Neuronal stem cell (in vitro differentiated cells): ENCODE measurements around the gene SNX30.

ENCODE experiments used
- DNase-seq: peaks from one replicate; pipeline ENCODE4 v3.0.0-alpha.2; 2013; ENCODE audit warnings: low spot score
- H2AFZ ChIP-seq: one replicate; pipeline ENCODE4 v1.6.1; 2013; ENCODE audit warnings: mild to moderate bottlenecking, low read length, inconsistent platforms
- H2AK5ac ChIP-seq: 2 replicates; pipeline ENCODE4 v1.6.1; 2013; ENCODE audit warnings: low read depth, mild to moderate bottlenecking, inconsistent platforms, low read length, moderate library complexity, mixed read lengths
- H2BK120ac ChIP-seq: 2 replicates; pipeline ENCODE4 v1.6.1; 2013; ENCODE audit warnings: low read depth, mild to moderate bottlenecking, inconsistent platforms, low read length, moderate library complexity, mixed read lengths
- H2BK12ac ChIP-seq: one replicate; pipeline ENCODE4 v1.6.1; 2013; ENCODE audit warnings: low read length, inconsistent platforms
- H2BK15ac ChIP-seq: 2 replicates; pipeline ENCODE4 v1.6.1; 2013; ENCODE audit warnings: mild to moderate bottlenecking, low read length, inconsistent platforms, mixed read lengths
- H2BK5ac ChIP-seq: one replicate; pipeline ENCODE4 v1.6.1; 2013; ENCODE audit warnings: inconsistent platforms, mild to moderate bottlenecking, low read length, moderate library complexity
- H3K14ac ChIP-seq: one replicate; pipeline ENCODE4 v1.6.1; 2013; ENCODE audit warnings: low read length, inconsistent platforms
- H3K18ac ChIP-seq: 2 replicates; pipeline ENCODE4 v1.6.1; 2013; ENCODE audit warnings: low read length, inconsistent platforms
- H3K23ac ChIP-seq: 2 replicates; pipeline ENCODE4 v1.6.1; 2013; ENCODE audit warnings: low read depth, mild to moderate bottlenecking, mixed read lengths, low read length, inconsistent platforms; ENCODE audit not compliant: poor library complexity
- H3K27ac ChIP-seq: replicated peaks from 3 replicates; pipeline ENCODE4 v1.5.1; 2013; ENCODE audit warnings: low read length, inconsistent platforms
- H3K27me3 ChIP-seq, 3 experiments: 2 replicates each; pipeline ENCODE4 v1.6.1; 2013; ENCODE audit warnings: low read length in 3 of 3, mild to moderate bottlenecking in 2 of 3, inconsistent platforms in 1 of 3, low read depth in 1 of 3, mixed read lengths in 1 of 3, moderate library complexity in 1 of 3; ENCODE audit not compliant: control insufficient read depth in 3 of 3, insufficient read depth in 3 of 3
- H3K36me3 ChIP-seq, 2 donors: replicated peaks in 1 of 2; 2 replicates each; pipeline ENCODE4 v1.6.1; 2013; ENCODE audit warnings: low read length in 2 of 2; ENCODE audit not compliant: control insufficient read depth in 2 of 2, insufficient read depth in 2 of 2
- H3K4ac ChIP-seq: 2 replicates; pipeline ENCODE4 v1.6.1; 2013; ENCODE audit warnings: inconsistent platforms, mild to moderate bottlenecking, low read length, moderate library complexity
- H3K4me1 ChIP-seq, 2 donors: 1 replicate in 1 of 2; 2 replicates in 1 of 2; pipeline ENCODE4 v1.6.1; 2013; ENCODE audit warnings: low read length in 2 of 2, low read depth in 1 of 2; ENCODE audit not compliant: control insufficient read depth in 2 of 2, insufficient read depth in 1 of 2
- H3K4me2 ChIP-seq: one replicate; pipeline ENCODE4 v1.6.1; 2013; ENCODE audit warnings: mild to moderate bottlenecking, low read length, inconsistent platforms; ENCODE audit not compliant: insufficient read depth, poor library complexity, severe bottlenecking
- H3K4me3 ChIP-seq, 2 donors: 2 replicates each; pipeline ENCODE4 v1.5.1; 2013; ENCODE audit warnings: low read length in 2 of 2, mild to moderate bottlenecking in 2 of 2, inconsistent platforms in 1 of 2, moderate library complexity in 1 of 2
- H3K79me1 ChIP-seq: one replicate; pipeline ENCODE4 v1.6.1; 2013; ENCODE audit warnings: low read depth, mild to moderate bottlenecking, inconsistent platforms, low read length, moderate library complexity
- H3K9ac ChIP-seq: one replicate; pipeline ENCODE4 v1.6.1; 2013; ENCODE audit warnings: mild to moderate bottlenecking, low read depth, low read length, inconsistent platforms; ENCODE audit not compliant: poor library complexity
- H3K9me3 ChIP-seq, 2 donors: replicated peaks in 1 of 2; 2 replicates each; pipeline versions ENCODE3 to v1.6.1; 2013; ENCODE audit warnings: low read length in 2 of 2, mild to moderate bottlenecking in 2 of 2, inconsistent platforms in 1 of 2, low read depth in 1 of 2, mixed read lengths in 1 of 2, moderate library complexity in 1 of 2; ENCODE audit not compliant: control insufficient read depth in 2 of 2, insufficient read depth in 1 of 2
- H4K8ac ChIP-seq: one replicate; pipeline ENCODE4 v1.6.1; 2013; ENCODE audit warnings: low read depth, mild to moderate bottlenecking, inconsistent platforms, low read length, moderate library complexity
- H4K91ac ChIP-seq: one replicate; pipeline ENCODE4 v1.6.1; 2013; ENCODE audit warnings: low read length, low read depth, mild to moderate bottlenecking, inconsistent platforms; ENCODE audit not compliant: poor library complexity
- WGBS, 2 donors: extraction: QIAGEN DNeasy Blood & Tissue Kit; methylation state at CpG; one replicate each; pipeline ENCODE4 v1.1.7; 2013; ENCODE audit warnings: missing lambda C conversion rate in 2 of 2, mixed read lengths in 1 of 2; ENCODE audit not compliant: insufficient read length in 2 of 2, insufficient replicate concordance in 1 of 2; ENCODE audit errors: extremely low coverage in 2 of 2; 5-methylcytosine and 5-hydroxymethylcytosine counted together

Gene SNX30

DNA sequence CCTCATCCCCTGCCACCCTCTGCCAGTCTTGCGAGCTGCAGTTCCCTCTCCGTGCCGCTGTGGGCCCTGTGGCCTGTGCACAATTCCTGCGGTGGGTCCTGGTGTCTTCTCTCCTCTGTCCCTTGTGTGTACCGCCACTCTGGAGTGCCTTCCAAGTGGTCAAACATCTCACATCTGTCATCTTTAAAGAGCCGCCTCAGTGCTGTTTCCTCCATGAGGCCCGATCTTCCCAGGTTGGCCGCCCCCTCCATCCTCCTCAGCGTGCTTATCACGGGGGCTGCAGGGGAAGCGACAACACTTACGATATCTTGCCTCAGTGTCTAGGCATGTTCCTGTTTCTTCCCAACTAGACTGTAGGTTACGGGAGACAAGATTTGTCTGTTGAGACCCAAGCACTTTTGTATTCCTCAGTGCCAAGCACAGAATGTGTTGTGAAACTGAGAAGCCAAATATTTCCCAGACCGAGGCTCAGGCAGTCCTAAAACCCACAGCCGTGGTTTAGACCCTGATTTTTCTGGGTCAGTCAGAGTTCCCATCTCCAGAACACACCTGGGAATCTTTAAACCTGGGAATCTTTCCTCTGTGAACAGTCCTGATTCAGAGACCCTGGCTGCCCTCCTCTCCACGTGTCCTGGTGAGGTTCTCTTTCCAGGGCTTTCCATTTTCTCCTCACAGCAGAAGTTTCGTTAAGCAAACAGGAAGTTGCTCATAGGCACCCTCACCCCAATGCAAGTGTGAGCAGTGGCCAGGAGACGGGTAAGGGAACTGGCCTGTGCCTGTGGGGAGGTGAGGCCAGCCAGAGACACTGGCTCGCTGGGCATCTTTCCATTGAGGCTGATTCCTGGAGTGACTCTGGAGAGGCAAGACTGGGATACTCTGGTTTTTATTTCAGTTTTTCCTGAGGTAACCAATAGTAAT is 111.3 kb downstream of the SNX30 start:
- H3K4ac ChIP-seq: no peak overlapping the region
- no peak overlapping the region for H3K9ac ChIP-seq
- no CpG with 5 or more reads among the region's 19 CpGs for WGBS, 2 donors
- H3K14ac ChIP-seq: no peak overlapping the region
- H3K4me2 ChIP-seq: no peak overlapping the region
- no peak overlapping the region for H2BK12ac ChIP-seq
- H4K91ac ChIP-seq: no peak overlapping the region
- H4K8ac ChIP-seq: no peak overlapping the region
- no peak for DNase-seq
- H3K18ac ChIP-seq: peak overlapping the region; percentile 20
- H2AK5ac ChIP-seq: no peak overlapping the region
- no peak overlapping the region for H2BK120ac ChIP-seq
- H3K79me1 ChIP-seq: no peaks in the 10 kb centered on the region
- H3K4me3 ChIP-seq: no peak overlapping the region
- H2AFZ ChIP-seq: no peak overlapping the region
- no peaks in the 10 kb centered on the region for H3K4me1 ChIP-seq
- H3K23ac ChIP-seq: no peak overlapping the region
- H3K9me3 ChIP-seq: no peaks in the 10 kb centered on the region
- peaks cover 0 to 19% of the 10 kb centered on the region in 2 donors for H3K36me3 ChIP-seq
- H3K27ac ChIP-seq: no peak overlapping the region
- no peak overlapping the region for H2BK5ac ChIP-seq
- no peak overlapping the region for H2BK15ac ChIP-seq
- no peaks in the 10 kb centered on the region for H3K27me3 ChIP-seq

DNA sequence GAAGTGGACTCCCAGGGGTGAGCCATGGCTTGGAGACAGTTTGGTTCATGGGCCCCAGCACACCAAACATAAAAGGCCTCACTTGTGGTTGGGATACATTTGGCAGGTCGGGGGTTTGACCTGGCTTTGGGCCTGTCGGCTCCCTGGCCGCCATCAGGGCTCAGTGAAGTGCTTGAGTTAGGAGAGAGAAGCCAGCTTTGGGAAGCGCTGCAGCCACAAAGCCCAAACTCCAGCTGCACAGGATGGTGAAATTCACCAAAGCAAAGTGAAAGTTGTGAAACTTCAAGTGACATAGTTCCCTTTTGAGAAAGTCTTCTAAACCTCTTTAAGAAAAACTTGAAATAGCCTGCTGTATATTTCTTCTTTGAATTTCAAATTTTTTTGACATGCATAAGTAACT is 112.7 kb downstream of the SNX30 start:
- Histone ChIP-seq H3K36me3 (peaks cover 0 to 22% of the 10 kb centered on the region in 2 donors), H3K9ac (no peak overlapping the region), H2BK12ac (no peak overlapping the region), H2AFZ (no peak overlapping the region), H3K4me1 (no peaks in the 10 kb centered on the region), H2BK120ac (no peak overlapping the region), H2BK15ac (no peak overlapping the region), H4K91ac (no peak overlapping the region), H4K8ac (no peak overlapping the region), H3K23ac (no peak overlapping the region), H3K18ac (no peak overlapping the region), H3K79me1 (no peaks in the 10 kb centered on the region), H2BK5ac (no peak overlapping the region), H3K4me3 (no peak overlapping the region), H2AK5ac (no peak overlapping the region), H3K4me2 (no peak overlapping the region), H3K4ac (no peak overlapping the region), H3K9me3 (no peaks in the 10 kb centered on the region), H3K27me3 (no peaks in the 10 kb centered on the region), H3K27ac (no peak overlapping the region), H3K14ac (no peak overlapping the region)
- no peak for DNase-seq
- WGBS, 2 donors: no CpG with 5 or more reads among the region's 4 CpGs

DNA sequence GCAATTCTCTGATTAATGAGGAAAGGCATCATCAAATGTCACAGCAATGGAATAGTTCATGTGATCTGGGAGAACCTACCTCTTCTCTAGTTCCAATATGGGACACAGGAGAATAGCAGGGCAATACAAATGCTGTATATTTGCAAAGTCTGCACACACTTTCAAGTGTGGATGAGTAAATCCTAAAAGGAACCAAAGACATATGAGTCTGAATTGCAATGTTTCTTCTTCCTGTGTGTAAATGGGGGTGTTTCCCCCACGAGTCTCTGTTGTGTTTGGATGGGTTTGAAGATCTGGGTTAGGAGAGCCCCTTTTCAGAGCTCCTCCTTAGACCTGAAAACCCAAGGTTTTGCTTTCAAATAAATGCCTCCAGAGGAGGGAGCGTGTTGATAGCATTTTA is 113.2 kb downstream of the SNX30 start:
- no peak overlapping the region for H3K4ac ChIP-seq

DNA sequence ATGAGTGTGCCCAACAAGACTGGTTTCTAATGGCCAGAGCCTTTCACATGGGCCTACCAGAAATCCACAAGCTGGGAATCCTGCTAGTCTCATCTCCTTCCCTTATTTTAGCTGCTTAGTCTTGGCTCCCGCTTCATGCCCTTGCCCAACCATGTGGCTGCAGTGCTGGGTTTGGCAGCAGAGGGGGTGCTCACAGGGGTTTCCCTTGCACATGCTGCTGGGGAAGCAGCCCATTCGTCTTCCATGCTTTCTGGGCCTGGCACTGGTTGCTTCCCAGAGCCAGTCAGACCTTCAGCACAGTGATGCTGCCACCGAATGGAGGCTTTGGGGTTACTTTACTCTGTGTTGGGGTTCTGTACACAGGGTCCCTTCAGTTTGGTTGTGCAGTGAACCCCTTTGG is 113.8 kb downstream of the SNX30 start:
- no peak overlapping the region for H3K4me2 ChIP-seq
- no peak for DNase-seq

More for the DNA sequence above, 113.2 kb downstream of the SNX30 start:
- H3K14ac ChIP-seq: no peak overlapping the region
- no CpG with 5 or more reads among the region's 2 CpGs for WGBS, 2 donors
- H3K27me3 ChIP-seq: no peaks in the 10 kb centered on the region
- no peak overlapping the region for H2AK5ac ChIP-seq
- no peak overlapping the region for H4K8ac ChIP-seq
- no peak overlapping the region for H4K91ac ChIP-seq
- H2BK12ac ChIP-seq: no peak overlapping the region
- no peak overlapping the region for H2BK120ac ChIP-seq
- DNase-seq: no peak
- H3K36me3 ChIP-seq: peaks cover 0 to 22% of the 10 kb centered on the region in 2 donors
- no peak overlapping the region for H2BK15ac ChIP-seq
- H3K27ac ChIP-seq: no peak overlapping the region
- H3K79me1 ChIP-seq: no peaks in the 10 kb centered on the region
- no peak overlapping the region for H3K9ac ChIP-seq
- peaks cover 2% of the 10 kb centered on the region in 2 donors for H3K4me1 ChIP-seq
- no peak overlapping the region for H3K4me2 ChIP-seq
- no peak overlapping the region for H3K4me3 ChIP-seq
- no peak overlapping the region for H2BK5ac ChIP-seq
- no peak overlapping the region for H2AFZ ChIP-seq
- no peak overlapping the region for H3K23ac ChIP-seq
- H3K9me3 ChIP-seq: no peaks in the 10 kb centered on the region
- H3K18ac ChIP-seq: no peak overlapping the region

More for the DNA sequence above, 113.8 kb downstream of the SNX30 start:
- WGBS, 2 donors: no CpG with 5 or more reads among the region's 3 CpGs
- Histone ChIP-seq H3K4me1 (peaks cover 6 to 9% of the 10 kb centered on the region in 2 donors), H4K91ac (no peak overlapping the region), H2BK120ac (no peak overlapping the region), H3K27ac (no peak overlapping the region), H3K79me1 (no peaks in the 10 kb centered on the region), H3K14ac (no peak overlapping the region), H2BK15ac (no peak overlapping the region), H3K27me3 (no peaks in the 10 kb centered on the region), H3K23ac (no peak overlapping the region), H2AFZ (no peak overlapping the region), H3K18ac (no peak overlapping the region), H3K4me3 (no peak overlapping the region), H3K36me3 (peaks cover 0 to 25% of the 10 kb centered on the region in 2 donors), H3K9me3 (no peaks in the 10 kb centered on the region), H2AK5ac (no peak overlapping the region), H3K9ac (no peak overlapping the region), H2BK5ac (no peak overlapping the region), H2BK12ac (no peak overlapping the region), H4K8ac (no peak overlapping the region), H3K4ac (no peak overlapping the region)
